Measurements from ENCODE around the gene FCN2. TPM values are rescaled to one million over a fixed set of nuclear protein-coding genes. Genes with fewer than 3 reads are reported as not detected.

The FCN2 gene
- total RNA-seq, 1 donor from 2014 or later, result 1.0 TPM

GRCh38 chr9:134929193-134930158 lies 48.9 kb downstream of the FCN2 start:
- peaks cover 0 to 6% (median 2%) of the 10 kb centered on the region in 3 donors for H3K4me1 ChIP-seq (ENCODE audit: control insufficient read depth in 3 of 3, insufficient read depth in 3 of 3, low read length in 3 of 3)
- no peak overlapping the region for H3K4me3 ChIP-seq (ENCODE audit: low read length in 3 of 3)
- H3K27me3 ChIP-seq (ENCODE audit: control insufficient read depth in 3 of 3, insufficient read depth in 3 of 3, low read length in 3 of 3), result peaks cover 16 to 29% (median 23%) of the 10 kb centered on the region in 3 donors
- H3K9ac ChIP-seq (ENCODE audit: low read depth in 1 of 3, low read length in 3 of 3), result no peak overlapping the region
- no peaks in the 10 kb centered on the region for H3K36me3 ChIP-seq (ENCODE audit: control insufficient read depth in 3 of 3, insufficient read depth in 3 of 3, low read length in 3 of 3)
- no peak overlapping the region for H3K27ac ChIP-seq (ENCODE audit: low read depth, low read length)
- H3K9me3 ChIP-seq (ENCODE audit: control insufficient read depth in 3 of 3, low read length in 3 of 3), result no peaks in the 10 kb centered on the region

DNA sequence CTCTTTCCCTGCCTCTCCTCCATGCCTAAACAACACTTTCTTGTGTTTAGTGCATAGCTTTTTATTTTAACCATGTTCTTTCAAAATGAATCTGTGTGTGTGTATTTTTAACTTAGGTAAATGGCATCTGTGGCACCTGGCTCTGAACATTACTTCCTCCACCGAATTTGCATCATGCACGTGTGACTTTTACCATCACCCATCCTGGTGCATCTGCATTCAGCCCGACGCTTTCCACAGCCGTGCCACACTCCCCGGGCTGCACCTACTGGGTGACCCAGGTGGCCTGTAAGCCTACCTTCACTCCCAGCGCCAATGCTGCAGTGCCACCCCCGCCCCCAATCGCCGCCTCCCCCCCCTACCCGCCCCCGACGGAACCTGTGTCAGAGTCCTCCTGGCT lies 49.8 kb downstream of the FCN2 start:
- Histone ChIP-seq H3K9ac (ENCODE audit: low read depth in 1 of 3, low read length in 3 of 3) (no peak overlapping the region), H3K4me1 (ENCODE audit: control insufficient read depth in 3 of 3, insufficient read depth in 3 of 3, low read length in 3 of 3) (peaks cover 0 to 6% (median 2%) of the 10 kb centered on the region in 3 donors), H3K27ac (ENCODE audit: low read depth, low read length) (no peak overlapping the region), H3K27me3 (ENCODE audit: control insufficient read depth in 3 of 3, insufficient read depth in 3 of 3, low read length in 3 of 3) (peaks cover 16 to 32% (median 23%) of the 10 kb centered on the region in 3 donors), H3K9me3 (ENCODE audit: control insufficient read depth in 3 of 3, low read length in 3 of 3) (no peaks in the 10 kb centered on the region), H3K4me3 (ENCODE audit: low read length in 3 of 3) (no peak overlapping the region), H3K36me3 (ENCODE audit: control insufficient read depth in 3 of 3, insufficient read depth in 3 of 3, low read length in 3 of 3) (no peaks in the 10 kb centered on the region)

DNA sequence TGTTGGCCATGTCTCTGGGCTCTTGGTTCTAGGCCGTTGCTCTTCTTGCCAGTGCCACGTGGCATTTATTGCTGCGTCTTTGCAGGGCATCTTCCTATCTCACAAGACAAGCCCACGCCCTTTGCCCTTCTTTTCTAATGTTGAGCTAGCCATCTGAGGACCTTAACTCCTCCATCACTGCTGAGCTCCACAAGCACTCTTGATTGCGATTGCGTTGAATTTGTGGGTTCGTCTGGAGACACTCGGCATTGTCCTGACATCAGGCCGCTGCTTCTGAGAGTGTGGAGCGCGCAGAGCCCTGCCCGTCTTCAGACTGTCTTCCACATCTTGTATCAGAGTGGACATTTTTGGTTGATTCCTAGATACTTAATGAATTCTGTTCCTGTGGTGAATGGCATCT lies 51.6 kb downstream of the FCN2 start:
- H3K27me3 ChIP-seq (ENCODE audit: control insufficient read depth in 3 of 3, insufficient read depth in 3 of 3, low read length in 3 of 3), result peaks cover 18 to 47% (median 22%) of the 10 kb centered on the region in 3 donors
- no peak overlapping the region for H3K27ac ChIP-seq (ENCODE audit: low read depth, low read length)
- H3K4me1 ChIP-seq (ENCODE audit: control insufficient read depth in 3 of 3, insufficient read depth in 3 of 3, low read length in 3 of 3), result peaks cover 0 to 6% (median 2%) of the 10 kb centered on the region in 3 donors
- H3K9me3 ChIP-seq (ENCODE audit: control insufficient read depth in 3 of 3, low read length in 3 of 3), result no peaks in the 10 kb centered on the region
- H3K9ac ChIP-seq (ENCODE audit: low read depth in 1 of 3, low read length in 3 of 3), result no peak overlapping the region
- H3K36me3 ChIP-seq (ENCODE audit: control insufficient read depth in 3 of 3, insufficient read depth in 3 of 3, low read length in 3 of 3), result no peaks in the 10 kb centered on the region
- H3K4me3 ChIP-seq (ENCODE audit: low read length in 3 of 3), result no peak overlapping the region

GRCh38 chr9:134932606-134933005 lies 52.0 kb downstream of the FCN2 start:
- no peak overlapping the region for H3K27ac ChIP-seq (ENCODE audit: low read depth, low read length)
- no peak overlapping the region for H3K4me3 ChIP-seq (ENCODE audit: low read length in 3 of 3)
- no peaks in the 10 kb centered on the region for H3K9me3 ChIP-seq (ENCODE audit: control insufficient read depth in 3 of 3, low read length in 3 of 3)
- H3K27me3 ChIP-seq (ENCODE audit: control insufficient read depth in 3 of 3, insufficient read depth in 3 of 3, low read length in 3 of 3), result peaks cover 18 to 51% (median 26%) of the 10 kb centered on the region in 3 donors
- H3K36me3 ChIP-seq (ENCODE audit: control insufficient read depth in 3 of 3, insufficient read depth in 3 of 3, low read length in 3 of 3), result no peaks in the 10 kb centered on the region
- peaks cover 0 to 6% (median 2%) of the 10 kb centered on the region in 3 donors for H3K4me1 ChIP-seq (ENCODE audit: control insufficient read depth in 3 of 3, insufficient read depth in 3 of 3, low read length in 3 of 3)
- no peak overlapping the region for H3K9ac ChIP-seq (ENCODE audit: low read depth in 1 of 3, low read length in 3 of 3)

DNA sequence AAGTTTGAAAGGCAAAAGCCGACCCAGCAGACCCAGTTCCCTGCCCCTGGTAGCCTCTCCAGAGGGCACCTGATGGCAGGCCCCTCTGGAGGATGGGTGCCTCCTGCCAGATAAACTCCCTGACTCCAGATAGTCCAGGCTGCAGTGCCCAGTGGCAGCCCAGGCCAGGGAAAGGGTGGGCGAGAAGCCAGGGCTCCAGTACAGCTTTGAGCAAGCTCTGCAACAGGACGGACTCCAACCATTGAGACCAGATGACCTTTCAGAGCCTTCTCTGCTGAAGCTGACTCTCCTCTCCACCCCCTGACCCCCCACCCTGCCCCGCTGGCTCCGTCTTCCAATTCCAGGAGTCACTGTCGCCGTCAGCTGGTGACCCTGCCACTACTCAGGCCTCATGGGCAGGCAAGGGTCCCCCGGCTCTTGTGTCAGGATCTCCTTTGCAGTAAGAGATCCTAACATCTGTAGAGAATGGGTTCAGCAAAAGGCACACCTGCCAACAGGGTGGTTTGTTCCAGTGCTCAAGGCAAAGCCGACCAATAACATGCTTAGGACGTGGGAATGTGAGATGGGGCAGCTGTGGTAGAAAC lies 52.6 kb downstream of the FCN2 start:
- Histone ChIP-seq H3K9me3 (ENCODE audit: control insufficient read depth in 3 of 3, low read length in 3 of 3) (no peaks in the 10 kb centered on the region), H3K36me3 (ENCODE audit: control insufficient read depth in 3 of 3, insufficient read depth in 3 of 3, low read length in 3 of 3) (no peaks in the 10 kb centered on the region), H3K9ac (ENCODE audit: low read depth in 1 of 3, low read length in 3 of 3) (no peak overlapping the region), H3K4me1 (ENCODE audit: control insufficient read depth in 3 of 3, insufficient read depth in 3 of 3, low read length in 3 of 3) (peaks cover 0 to 6% (median 2%) of the 10 kb centered on the region in 3 donors), H3K4me3 (ENCODE audit: low read length in 3 of 3) (no peak overlapping the region), H3K27me3 (ENCODE audit: control insufficient read depth in 3 of 3, insufficient read depth in 3 of 3, low read length in 3 of 3) (peaks cover 18 to 56% (median 32%) of the 10 kb centered on the region in 3 donors), H3K27ac (ENCODE audit: low read depth, low read length) (no peak overlapping the region)

GRCh38 chr9:134935056-134935640 lies 54.5 kb downstream of the FCN2 start:
- Histone ChIP-seq H3K9me3 (ENCODE audit: control insufficient read depth in 3 of 3, low read length in 3 of 3) (no peaks in the 10 kb centered on the region), H3K27me3 (ENCODE audit: control insufficient read depth in 3 of 3, insufficient read depth in 3 of 3, low read length in 3 of 3) (peaks cover 19 to 57% (median 48%) of the 10 kb centered on the region in 3 donors), H3K9ac (ENCODE audit: low read depth in 1 of 3, low read length in 3 of 3) (no peak overlapping the region), H3K4me3 (ENCODE audit: low read length in 3 of 3) (no peak overlapping the region), H3K27ac (ENCODE audit: low read depth, low read length) (no peak overlapping the region), H3K4me1 (ENCODE audit: control insufficient read depth in 3 of 3, insufficient read depth in 3 of 3, low read length in 3 of 3) (no peaks in the 10 kb centered on the region), H3K36me3 (ENCODE audit: control insufficient read depth in 3 of 3, insufficient read depth in 3 of 3, low read length in 3 of 3) (no peaks in the 10 kb centered on the region)

DNA sequence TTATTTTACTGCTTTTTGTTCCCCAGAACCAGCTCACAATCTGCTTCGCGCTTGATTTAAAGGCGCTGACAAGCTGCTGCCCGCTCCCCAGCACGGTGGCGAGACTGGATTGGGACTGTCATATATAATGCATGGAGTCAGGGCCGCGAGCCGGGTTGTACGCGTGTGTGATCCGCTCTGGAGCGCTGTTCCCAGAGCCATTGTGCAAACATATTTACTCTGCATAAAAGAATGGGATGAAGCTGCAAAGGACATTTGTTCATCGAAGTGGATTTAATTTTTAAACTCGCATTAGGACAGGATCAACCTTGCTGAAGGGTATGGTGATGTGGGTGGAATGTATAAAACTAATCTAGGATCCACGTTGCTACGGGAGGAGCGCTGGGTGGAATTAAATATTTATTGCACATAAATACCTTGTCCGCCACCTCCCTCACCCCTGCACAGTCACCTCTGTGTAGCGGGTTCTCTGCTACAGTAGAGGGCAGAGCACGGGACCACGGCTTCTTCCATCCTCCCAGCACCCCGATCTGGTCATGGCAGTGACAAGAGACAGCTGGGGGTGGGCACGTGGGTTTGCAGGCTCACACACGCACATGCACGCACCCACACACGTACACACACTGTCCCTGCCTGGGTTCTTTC lies 55.2 kb downstream of the FCN2 start:
- no peak overlapping the region for H3K27ac ChIP-seq (ENCODE audit: low read depth, low read length)
- peaks cover 22 to 60% (median 54%) of the 10 kb centered on the region in 3 donors for H3K27me3 ChIP-seq (ENCODE audit: control insufficient read depth in 3 of 3, insufficient read depth in 3 of 3, low read length in 3 of 3)
- no peaks in the 10 kb centered on the region for H3K36me3 ChIP-seq (ENCODE audit: control insufficient read depth in 3 of 3, insufficient read depth in 3 of 3, low read length in 3 of 3)
- H3K9me3 ChIP-seq (ENCODE audit: control insufficient read depth in 3 of 3, low read length in 3 of 3), result no peaks in the 10 kb centered on the region
- no peaks in the 10 kb centered on the region for H3K4me1 ChIP-seq (ENCODE audit: control insufficient read depth in 3 of 3, insufficient read depth in 3 of 3, low read length in 3 of 3)
- H3K4me3 ChIP-seq (ENCODE audit: low read length in 3 of 3), result no peak overlapping the region
- H3K9ac ChIP-seq (ENCODE audit: low read depth in 1 of 3, low read length in 3 of 3), result no peak overlapping the region

- Histone ChIP-seq H3K9me3 (ENCODE audit: control insufficient read depth in 3 of 3, low read length in 3 of 3) (no peaks in the 10 kb centered on the region), H3K27ac (ENCODE audit: low read depth, low read length) (no peak overlapping the region), H3K27me3 (ENCODE audit: control insufficient read depth in 3 of 3, insufficient read depth in 3 of 3, low read length in 3 of 3) (peaks cover 19 to 60% (median 56%) of the 10 kb centered on the region in 3 donors), H3K36me3 (ENCODE audit: control insufficient read depth in 3 of 3, insufficient read depth in 3 of 3, low read length in 3 of 3) (no peaks in the 10 kb centered on the region), H3K4me3 (ENCODE audit: low read length in 3 of 3) (no peak overlapping the region), H3K9ac (ENCODE audit: low read depth in 1 of 3, low read length in 3 of 3) (no peak overlapping the region), H3K4me1 (ENCODE audit: control insufficient read depth in 3 of 3, insufficient read depth in 3 of 3, low read length in 3 of 3) (no peaks in the 10 kb centered on the region)
Measured at GRCh38 chr9:134936346-134937163, 55.9 kb downstream of the FCN2 start.
